WTC11 (cell line): ENCODE data around the gene EME1. TPM values are rescaled to one million over a fixed set of nuclear protein-coding genes. Genes with fewer than 3 reads are reported as not detected.

Experiments
- ATAC-seq: fragments of 200-7000 bp; cut with Tn5 transposase; 2 replicates; pipeline ENCODE4 v1.10.0; 2021; ENCODE audit warnings: mild to moderate bottlenecking, moderate library complexity
- CTCF ChIA-PET: fragments of 300-600 bp; sonication (Branson Sonifier 250); formaldehyde crosslinking; loops from one replicate; lab custom pipeline; 2021; ENCODE audit warnings: antibody characterized with exemption; lab: Charles Lee
- POLR2A ChIA-PET: fragments of 350-600 bp; sonication (Branson Sonifier 250); formaldehyde crosslinking; loops from one replicate; lab custom pipeline; 2021; ENCODE audit warnings: antibody characterized with exemption; lab: Charles Lee
- DNase-seq: peaks from one replicate; pipeline ENCODE4 v3.0.0; 2021; ENCODE audit warnings: low spot score
- H3K27ac Mint-ChIP-seq: 2 replicates; pipeline ENCODE4 v1.8.0; 2021; ENCODE audit warnings: mixed read lengths
- H3K27me3 Mint-ChIP-seq: 2 replicates; pipeline ENCODE4 v1.8.0; 2021; ENCODE audit warnings: low read depth, mild to moderate bottlenecking, moderate library complexity, mixed read lengths
- H3K36me3 Mint-ChIP-seq: 2 replicates; pipeline ENCODE4 v1.8.0; 2021; ENCODE audit warnings: mixed read lengths
- H3K4me1 Mint-ChIP-seq: 2 replicates; pipeline ENCODE4 v1.8.0; 2022; ENCODE audit warnings: mixed read lengths
- H3K4me3 Mint-ChIP-seq: 2 replicates; pipeline ENCODE4 v1.8.0; 2021; ENCODE audit warnings: mild to moderate bottlenecking, moderate library complexity, mixed read lengths
- H3K9me3 Mint-ChIP-seq: 2 replicates; pipeline ENCODE4 v1.8.0; 2021; ENCODE audit warnings: mixed read lengths
- EMX1 ChIP-seq: fragments of 250-450 bp; sonication (Bioruptor Pico); IDR thresholded peaks from 2 replicates; pipeline ENCODE4 v1.8.0; 2021; ENCODE audit warnings: mild to moderate bottlenecking
- ESRRA ChIP-seq: sonication (generic); formaldehyde crosslinking; IDR thresholded peaks from 2 replicates; pipeline ENCODE4 v1.8.1; 2022; ENCODE audit warnings: mild to moderate bottlenecking, missing genetic modification reagents, borderline replicate concordance
- GABPB1 ChIP-seq: sonication (generic); formaldehyde crosslinking; IDR thresholded peaks from 2 replicates; pipeline ENCODE4 v1.8.1; 2023; ENCODE audit warnings: mild to moderate bottlenecking, missing genetic modification reagents
- JAZF1 ChIP-seq: fragments of 250-450 bp; sonication (Bioruptor Pico); IDR thresholded peaks from 2 replicates; pipeline ENCODE4 v1.9.0; 2021; ENCODE audit warnings: moderate library complexity, mild to moderate bottlenecking, inconsistent platforms
- JUN ChIP-seq: sonication (generic); formaldehyde crosslinking; IDR thresholded peaks from 2 replicates; pipeline ENCODE4 v1.8.0; 2023; ENCODE audit warnings: mild to moderate bottlenecking, missing genetic modification reagents
- NFATC4 ChIP-seq: fragments of 250-450 bp; sonication (Bioruptor Pico); IDR thresholded peaks from 2 replicates; pipeline ENCODE4 v1.9.0; 2021; ENCODE audit warnings: mild to moderate bottlenecking
- NFYB ChIP-seq: sonication (generic); formaldehyde crosslinking; conservative IDR thresholded peaks from 2 replicates; pipeline ENCODE4 v1.8.0; 2022; ENCODE audit warnings: low read depth, missing genetic modification reagents
- RORB ChIP-seq: fragments of 250-450 bp; sonication (Bioruptor Pico); IDR thresholded peaks from 2 replicates; pipeline ENCODE4 v1.9.0; 2021; ENCODE audit warnings: mild to moderate bottlenecking
- SOX15 ChIP-seq: fragments of 250-450 bp; sonication (Bioruptor Pico); IDR thresholded peaks from 2 replicates; pipeline ENCODE4 v1.9.0; 2021; ENCODE audit warnings: mild to moderate bottlenecking
- TP53 ChIP-seq: sonication (generic); formaldehyde crosslinking; IDR thresholded peaks from 2 replicates; pipeline ENCODE4 v1.8.1; 2023; ENCODE audit warnings: mild to moderate bottlenecking, missing genetic modification reagents
- ZBTB21 ChIP-seq: sonication (generic); formaldehyde crosslinking; IDR thresholded peaks from 2 replicates; pipeline ENCODE4 v1.8.1; 2023; ENCODE audit warnings: mild to moderate bottlenecking, missing genetic modification reagents, borderline replicate concordance
- ZNF396 ChIP-seq: fragments of 250-450 bp; sonication (Bioruptor Pico); IDR thresholded peaks from 2 replicates; pipeline ENCODE4 v1.8.0; 2021; ENCODE audit warnings: mild to moderate bottlenecking, moderate library complexity, borderline replicate concordance
- ZNF416 ChIP-seq: fragments of 250-450 bp; sonication (Bioruptor Pico); IDR thresholded peaks from 2 replicates; pipeline ENCODE4 v1.9.0; 2021; ENCODE audit warnings: mild to moderate bottlenecking, inconsistent platforms
- ZNF423 ChIP-seq: fragments of 250-450 bp; sonication (Bioruptor Pico); IDR thresholded peaks from 2 replicates; pipeline ENCODE4 v2.1.2; 2022; ENCODE audit warnings: mild to moderate bottlenecking, moderate library complexity
- ZNF671 ChIP-seq: fragments of 250-450 bp; sonication (Bioruptor Pico); IDR thresholded peaks from 2 replicates; pipeline ENCODE4 v1.8.0; 2021; ENCODE audit warnings: mild to moderate bottlenecking
- total RNA-seq: library from RNA; stranded (reverse); gene quantifications from 3 replicates; pipeline ENCODE4 v1.2.3, GENCODE V29; 2021
- TF ChIP-seq, protein P1 (sequence below): sonication (generic); formaldehyde crosslinking; conservative IDR thresholded peaks from 2 replicates; pipeline ENCODE4 v1.8.1; 2023; ENCODE audit warnings: mild to moderate bottlenecking, low read depth, missing genetic modification reagents, moderate library complexity
- TF ChIP-seq, protein P2 (sequence below): sonication (generic); formaldehyde crosslinking; IDR thresholded peaks from 2 replicates; pipeline ENCODE4 v1.8.0; 2022; ENCODE audit warnings: mild to moderate bottlenecking, missing genetic modification reagents
- TF ChIP-seq, protein P3 (sequence below): fragments of 250-450 bp; sonication (Bioruptor Pico); IDR thresholded peaks from 2 replicates; pipeline ENCODE4 v2.1.2; 2022; ENCODE audit warnings: mild to moderate bottlenecking, moderate library complexity
- TF ChIP-seq, protein P4 (sequence below): sonication (generic); formaldehyde crosslinking; IDR thresholded peaks from 2 replicates; pipeline ENCODE4 v1.8.1; 2022; ENCODE audit warnings: mild to moderate bottlenecking, moderate library complexity, missing genetic modification reagents
- TF ChIP-seq, protein P5 (sequence below): fragments of 200-600 bp; IDR thresholded peaks from 2 replicates; pipeline ENCODE4 v1.8.0; 2022; ENCODE audit warnings: antibody characterized with exemption
- TF ChIP-seq, protein P6 (sequence below): sonication (generic); formaldehyde crosslinking; IDR thresholded peaks from 2 replicates; pipeline ENCODE4 v1.8.1; 2023; ENCODE audit warnings: mild to moderate bottlenecking, moderate library complexity, missing genetic modification reagents
- TF ChIP-seq, protein P7 (sequence below): fragments of 250-450 bp; sonication (Bioruptor Pico); IDR thresholded peaks from 2 replicates; pipeline ENCODE4 v1.9.0; 2021; ENCODE audit warnings: mild to moderate bottlenecking, borderline replicate concordance
- TF ChIP-seq, protein P8 (sequence below): fragments of 250-450 bp; sonication (Bioruptor Pico); IDR thresholded peaks from 2 replicates; pipeline ENCODE4 v1.9.0; 2021; ENCODE audit warnings: moderate library complexity, mild to moderate bottlenecking, inconsistent platforms, borderline replicate concordance

The EME1 gene
- total RNA-seq, 1 experiment from 2014 or later = 24.9 TPM

DNA sequence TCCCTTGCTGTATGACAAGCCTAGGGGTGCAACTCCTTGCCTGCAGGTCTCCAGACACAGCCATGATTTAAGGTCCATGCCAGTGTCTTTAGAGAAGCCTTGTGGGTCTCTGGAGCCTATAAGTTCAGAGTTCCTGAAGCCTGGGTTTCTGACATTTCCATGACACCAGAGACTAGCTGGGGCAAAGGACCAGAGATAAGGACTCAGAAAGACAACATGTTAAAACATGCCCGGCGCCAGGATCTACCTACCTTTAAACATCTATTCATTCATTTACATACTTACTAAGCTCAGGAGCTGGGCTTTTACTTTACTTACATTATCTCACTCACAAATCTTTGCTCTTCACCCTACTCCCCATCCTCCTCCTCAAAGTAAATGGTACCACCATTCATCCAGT lies 1.5 kb upstream of the EME1 start (continued):
- TF ChIP-seq, protein P1, sequence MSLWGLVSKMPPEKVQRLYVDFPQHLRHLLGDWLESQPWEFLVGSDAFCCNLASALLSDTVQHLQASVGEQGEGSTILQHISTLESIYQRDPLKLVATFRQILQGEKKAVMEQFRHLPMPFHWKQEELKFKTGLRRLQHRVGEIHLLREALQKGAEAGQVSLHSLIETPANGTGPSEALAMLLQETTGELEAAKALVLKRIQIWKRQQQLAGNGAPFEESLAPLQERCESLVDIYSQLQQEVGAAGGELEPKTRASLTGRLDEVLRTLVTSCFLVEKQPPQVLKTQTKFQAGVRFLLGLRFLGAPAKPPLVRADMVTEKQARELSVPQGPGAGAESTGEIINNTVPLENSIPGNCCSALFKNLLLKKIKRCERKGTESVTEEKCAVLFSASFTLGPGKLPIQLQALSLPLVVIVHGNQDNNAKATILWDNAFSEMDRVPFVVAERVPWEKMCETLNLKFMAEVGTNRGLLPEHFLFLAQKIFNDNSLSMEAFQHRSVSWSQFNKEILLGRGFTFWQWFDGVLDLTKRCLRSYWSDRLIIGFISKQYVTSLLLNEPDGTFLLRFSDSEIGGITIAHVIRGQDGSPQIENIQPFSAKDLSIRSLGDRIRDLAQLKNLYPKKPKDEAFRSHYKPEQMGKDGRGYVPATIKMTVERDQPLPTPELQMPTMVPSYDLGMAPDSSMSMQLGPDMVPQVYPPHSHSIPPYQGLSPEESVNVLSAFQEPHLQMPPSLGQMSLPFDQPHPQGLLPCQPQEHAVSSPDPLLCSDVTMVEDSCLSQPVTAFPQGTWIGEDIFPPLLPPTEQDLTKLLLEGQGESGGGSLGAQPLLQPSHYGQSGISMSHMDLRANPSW (CRISPR knock-in tag) = no peak
- TF ChIP-seq ZNF423 (CRISPR knock-in tag) (no peak), ZNF671 (CRISPR knock-in tag) (no peak), NFATC4 (no peak), TP53 (CRISPR knock-in tag) (no peak), NFYB (no peak), ZNF396 (CRISPR knock-in tag) (no peak), ZNF416 (no peak)
- TF ChIP-seq, protein P2, sequence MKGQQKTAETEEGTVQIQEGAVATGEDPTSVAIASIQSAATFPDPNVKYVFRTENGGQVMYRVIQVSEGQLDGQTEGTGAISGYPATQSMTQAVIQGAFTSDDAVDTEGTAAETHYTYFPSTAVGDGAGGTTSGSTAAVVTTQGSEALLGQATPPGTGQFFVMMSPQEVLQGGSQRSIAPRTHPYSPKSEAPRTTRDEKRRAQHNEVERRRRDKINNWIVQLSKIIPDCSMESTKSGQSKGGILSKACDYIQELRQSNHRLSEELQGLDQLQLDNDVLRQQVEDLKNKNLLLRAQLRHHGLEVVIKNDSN = no peak
- TF ChIP-seq, protein P3, sequence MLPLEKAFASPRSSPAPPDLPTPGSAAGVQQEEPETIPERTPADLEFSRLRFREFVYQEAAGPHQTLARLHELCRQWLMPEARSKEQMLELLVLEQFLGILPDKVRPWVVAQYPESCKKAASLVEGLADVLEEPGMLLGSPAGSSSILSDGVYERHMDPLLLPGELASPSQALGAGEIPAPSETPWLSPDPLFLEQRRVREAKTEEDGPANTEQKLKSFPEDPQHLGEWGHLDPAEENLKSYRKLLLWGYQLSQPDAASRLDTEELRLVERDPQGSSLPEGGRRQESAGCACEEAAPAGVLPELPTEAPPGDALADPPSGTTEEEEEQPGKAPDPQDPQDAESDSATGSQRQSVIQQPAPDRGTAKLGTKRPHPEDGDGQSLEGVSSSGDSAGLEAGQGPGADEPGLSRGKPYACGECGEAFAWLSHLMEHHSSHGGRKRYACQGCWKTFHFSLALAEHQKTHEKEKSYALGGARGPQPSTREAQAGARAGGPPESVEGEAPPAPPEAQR (CRISPR knock-in tag) = no peak
- TF ChIP-seq, protein P4, sequence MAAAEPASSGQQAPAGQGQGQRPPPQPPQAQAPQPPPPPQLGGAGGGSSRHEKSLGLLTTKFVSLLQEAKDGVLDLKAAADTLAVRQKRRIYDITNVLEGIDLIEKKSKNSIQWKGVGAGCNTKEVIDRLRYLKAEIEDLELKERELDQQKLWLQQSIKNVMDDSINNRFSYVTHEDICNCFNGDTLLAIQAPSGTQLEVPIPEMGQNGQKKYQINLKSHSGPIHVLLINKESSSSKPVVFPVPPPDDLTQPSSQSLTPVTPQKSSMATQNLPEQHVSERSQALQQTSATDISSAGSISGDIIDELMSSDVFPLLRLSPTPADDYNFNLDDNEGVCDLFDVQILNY (CRISPR knock-in tag) = no peak

DNA sequence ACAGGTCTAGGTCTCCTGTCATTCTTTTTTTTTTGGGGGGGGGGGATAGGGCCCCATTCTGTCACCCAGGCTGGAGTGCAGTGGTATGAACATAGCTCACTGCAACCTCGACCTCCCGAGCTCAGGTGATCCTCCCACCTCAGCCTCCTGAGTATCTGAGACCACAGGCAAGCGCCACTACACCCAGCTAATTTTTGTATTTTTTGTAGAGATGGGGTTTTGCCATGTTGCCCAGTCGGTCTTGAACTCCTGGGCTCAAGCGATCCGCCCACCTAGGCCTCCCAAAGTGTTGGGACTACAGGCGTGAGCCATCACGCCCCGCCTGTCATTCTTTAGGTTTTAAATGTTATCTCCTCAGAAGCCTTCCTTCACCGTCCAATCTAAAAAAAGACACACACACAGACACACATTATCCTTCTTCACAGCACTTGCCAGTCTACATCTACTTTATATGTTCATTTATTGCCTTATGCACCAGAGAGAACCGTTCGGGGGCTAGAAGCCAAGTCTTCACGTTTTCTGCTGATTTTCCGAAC lies 739 bp upstream of the EME1 start:
- Mint-ChIP-seq H3K4me3 (peak overlapping the region; percentile 99), H3K36me3 (peaks cover 52% of the 10 kb centered on the region), H3K27ac (peak overlapping the region; percentile 99), H3K4me1 (peaks cover 22% of the 10 kb centered on the region), H3K9me3 (no peaks in the 10 kb centered on the region), H3K27me3 (no peaks in the 10 kb centered on the region)
- CTCF ChIA-PET = interaction anchor here (0.7 to 3.4 kb wide), 5 partner anchors 11 to 426 kb away, joined by 3 to 16 read pairs (median 5); partner anchors contain the start of gene LRRC59
- no peak for DNase-seq
- POLR2A ChIA-PET = interaction anchor here (0.5 kb wide), 1 partner anchor 249 kb away, joined by 3 read pairs; no protein-coding TSS in a partner anchor
- no peak for ATAC-seq
- TF ChIP-seq ZNF416 = no peak
- TF ChIP-seq ESRRA = no peak
- no peak for TF ChIP-seq JUN
- TF ChIP-seq, protein P5, sequence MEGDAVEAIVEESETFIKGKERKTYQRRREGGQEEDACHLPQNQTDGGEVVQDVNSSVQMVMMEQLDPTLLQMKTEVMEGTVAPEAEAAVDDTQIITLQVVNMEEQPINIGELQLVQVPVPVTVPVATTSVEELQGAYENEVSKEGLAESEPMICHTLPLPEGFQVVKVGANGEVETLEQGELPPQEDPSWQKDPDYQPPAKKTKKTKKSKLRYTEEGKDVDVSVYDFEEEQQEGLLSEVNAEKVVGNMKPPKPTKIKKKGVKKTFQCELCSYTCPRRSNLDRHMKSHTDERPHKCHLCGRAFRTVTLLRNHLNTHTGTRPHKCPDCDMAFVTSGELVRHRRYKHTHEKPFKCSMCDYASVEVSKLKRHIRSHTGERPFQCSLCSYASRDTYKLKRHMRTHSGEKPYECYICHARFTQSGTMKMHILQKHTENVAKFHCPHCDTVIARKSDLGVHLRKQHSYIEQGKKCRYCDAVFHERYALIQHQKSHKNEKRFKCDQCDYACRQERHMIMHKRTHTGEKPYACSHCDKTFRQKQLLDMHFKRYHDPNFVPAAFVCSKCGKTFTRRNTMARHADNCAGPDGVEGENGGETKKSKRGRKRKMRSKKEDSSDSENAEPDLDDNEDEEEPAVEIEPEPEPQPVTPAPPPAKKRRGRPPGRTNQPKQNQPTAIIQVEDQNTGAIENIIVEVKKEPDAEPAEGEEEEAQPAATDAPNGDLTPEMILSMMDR = no peak
- TF ChIP-seq, protein P6, sequence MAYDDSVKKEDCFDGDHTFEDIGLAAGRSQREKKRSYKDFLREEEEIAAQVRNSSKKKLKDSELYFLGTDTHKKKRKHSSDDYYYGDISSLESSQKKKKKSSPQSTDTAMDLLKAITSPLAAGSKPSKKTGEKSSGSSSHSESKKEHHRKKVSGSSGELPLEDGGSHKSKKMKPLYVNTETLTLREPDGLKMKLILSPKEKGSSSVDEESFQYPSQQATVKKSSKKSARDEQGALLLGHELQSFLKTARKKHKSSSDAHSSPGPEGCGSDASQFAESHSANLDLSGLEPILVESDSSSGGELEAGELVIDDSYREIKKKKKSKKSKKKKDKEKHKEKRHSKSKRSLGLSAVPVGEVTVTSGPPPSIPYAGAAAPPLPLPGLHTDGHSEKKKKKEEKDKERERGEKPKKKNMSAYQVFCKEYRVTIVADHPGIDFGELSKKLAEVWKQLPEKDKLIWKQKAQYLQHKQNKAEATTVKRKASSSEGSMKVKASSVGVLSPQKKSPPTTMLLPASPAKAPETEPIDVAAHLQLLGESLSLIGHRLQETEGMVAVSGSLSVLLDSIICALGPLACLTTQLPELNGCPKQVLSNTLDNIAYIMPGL = no peak
- TF ChIP-seq TP53 (CRISPR knock-in tag) = no peak
- no peak for TF ChIP-seq EMX1
- TF ChIP-seq RORB (CRISPR knock-in tag) = no peak
- TF ChIP-seq, protein P7, sequence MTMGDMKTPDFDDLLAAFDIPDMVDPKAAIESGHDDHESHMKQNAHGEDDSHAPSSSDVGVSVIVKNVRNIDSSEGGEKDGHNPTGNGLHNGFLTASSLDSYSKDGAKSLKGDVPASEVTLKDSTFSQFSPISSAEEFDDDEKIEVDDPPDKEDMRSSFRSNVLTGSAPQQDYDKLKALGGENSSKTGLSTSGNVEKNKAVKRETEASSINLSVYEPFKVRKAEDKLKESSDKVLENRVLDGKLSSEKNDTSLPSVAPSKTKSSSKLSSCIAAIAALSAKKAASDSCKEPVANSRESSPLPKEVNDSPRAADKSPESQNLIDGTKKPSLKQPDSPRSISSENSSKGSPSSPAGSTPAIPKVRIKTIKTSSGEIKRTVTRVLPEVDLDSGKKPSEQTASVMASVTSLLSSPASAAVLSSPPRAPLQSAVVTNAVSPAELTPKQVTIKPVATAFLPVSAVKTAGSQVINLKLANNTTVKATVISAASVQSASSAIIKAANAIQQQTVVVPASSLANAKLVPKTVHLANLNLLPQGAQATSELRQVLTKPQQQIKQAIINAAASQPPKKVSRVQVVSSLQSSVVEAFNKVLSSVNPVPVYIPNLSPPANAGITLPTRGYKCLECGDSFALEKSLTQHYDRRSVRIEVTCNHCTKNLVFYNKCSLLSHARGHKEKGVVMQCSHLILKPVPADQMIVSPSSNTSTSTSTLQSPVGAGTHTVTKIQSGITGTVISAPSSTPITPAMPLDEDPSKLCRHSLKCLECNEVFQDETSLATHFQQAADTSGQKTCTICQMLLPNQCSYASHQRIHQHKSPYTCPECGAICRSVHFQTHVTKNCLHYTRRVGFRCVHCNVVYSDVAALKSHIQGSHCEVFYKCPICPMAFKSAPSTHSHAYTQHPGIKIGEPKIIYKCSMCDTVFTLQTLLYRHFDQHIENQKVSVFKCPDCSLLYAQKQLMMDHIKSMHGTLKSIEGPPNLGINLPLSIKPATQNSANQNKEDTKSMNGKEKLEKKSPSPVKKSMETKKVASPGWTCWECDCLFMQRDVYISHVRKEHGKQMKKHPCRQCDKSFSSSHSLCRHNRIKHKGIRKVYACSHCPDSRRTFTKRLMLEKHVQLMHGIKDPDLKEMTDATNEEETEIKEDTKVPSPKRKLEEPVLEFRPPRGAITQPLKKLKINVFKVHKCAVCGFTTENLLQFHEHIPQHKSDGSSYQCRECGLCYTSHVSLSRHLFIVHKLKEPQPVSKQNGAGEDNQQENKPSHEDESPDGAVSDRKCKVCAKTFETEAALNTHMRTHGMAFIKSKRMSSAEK = no peak
- TF ChIP-seq GABPB1 = no peak
- TF ChIP-seq JAZF1 (CRISPR knock-in tag) = no peak
- no peak for TF ChIP-seq ZBTB21
- no peak for TF ChIP-seq NFYB
- TF ChIP-seq SOX15 (CRISPR knock-in tag) = no peak
- TF ChIP-seq, protein P8, sequence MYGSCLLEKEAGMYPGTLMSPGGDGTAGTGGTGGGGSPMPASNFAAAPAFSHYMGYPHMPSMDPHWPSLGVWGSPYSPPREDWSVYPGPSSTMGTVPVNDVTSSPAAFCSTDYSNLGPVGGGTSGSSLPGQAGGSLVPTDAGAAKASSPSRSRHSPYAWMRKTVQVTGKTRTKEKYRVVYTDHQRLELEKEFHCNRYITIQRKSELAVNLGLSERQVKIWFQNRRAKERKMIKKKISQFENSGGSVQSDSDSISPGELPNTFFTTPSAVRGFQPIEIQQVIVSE (CRISPR knock-in tag) = no peak
